SK-N-SH (cell line): Measurements from ENCODE around the gene NFKBIE.

ENCODE experiments used
- CTCF ChIP-seq: fragments of 200-600 bp; sonication (generic); IDR thresholded peaks from 2 replicates; pipeline ENCODE4 v1.6.1; 2017; ENCODE audit warnings: antibody characterized with exemption, mild to moderate bottlenecking, moderate library complexity
- EP300 ChIP-seq, 2 experiments: IDR thresholded peaks; 2 replicates each; pipeline versions ENCODE4 v1.4.0 to v1.6.1; 2012; ENCODE audit warnings: borderline replicate concordance in 1 of 2, low read depth in 1 of 2, low read length in 1 of 2
- RCOR1 ChIP-seq: fragments of 150-350 bp; IDR thresholded peaks from 2 replicates; pipeline ENCODE4 v1.6.1; 2017; ENCODE audit warnings: antibody characterized with exemption, low read length
- RFX5 ChIP-seq: IDR thresholded peaks from 2 replicates; pipeline ENCODE4 v1.6.1; 2012; ENCODE audit warnings: mild to moderate bottlenecking, improper control_type of control experiment, low read length
- SIN3A ChIP-seq: IDR thresholded peaks from 2 replicates; pipeline ENCODE4 v1.6.1; 2012; ENCODE audit warnings: low read depth, mild to moderate bottlenecking, low read length, moderate library complexity, borderline replicate concordance
- TAF1 ChIP-seq: IDR thresholded peaks from 2 replicates; pipeline ENCODE4 v1.6.1; 2012; ENCODE audit warnings: low read depth, mild to moderate bottlenecking, low read length, moderate library complexity, borderline replicate concordance
- USF1 ChIP-seq: IDR thresholded peaks from 2 replicates; pipeline ENCODE4 v1.4.0; 2012; ENCODE audit warnings: low read depth, borderline replicate concordance
- ZBTB33 ChIP-seq: IDR thresholded peaks from 2 replicates; pipeline ENCODE4 v1.4.0; 2012; ENCODE audit warnings: low read depth, borderline replicate concordance

- TF ChIP-seq EP300 (IDR thresholded peaks at IDR 0.05; ENCODE audit: borderline replicate concordance in 1 of 2, low read depth in 1 of 2, low read length in 1 of 2), result no peak
- no peak for TF ChIP-seq RCOR1
- no peak for TF ChIP-seq CTCF
- TF ChIP-seq ZBTB33, result no peak
- TF ChIP-seq TAF1, result no peak
- no peak for TF ChIP-seq SIN3A
- no peak for TF ChIP-seq RFX5
- no peak for TF ChIP-seq USF1
Measured at GRCh38 chr6:44309631-44310030, 44.3 kb upstream of the NFKBIE start.
